Muscle layer of duodenum (tissue), 2 donors: ENCODE measurements around the gene MFSD6L.

Experiments
- H3K27ac ChIP-seq: one replicate; pipeline ENCODE4 v1.7.0; 2013; ENCODE audit warnings: mild to moderate bottlenecking, low read length
- H3K27me3 ChIP-seq: one replicate; pipeline ENCODE4 v1.7.0; 2013; ENCODE audit warnings: low read depth, mild to moderate bottlenecking, control low read depth, low read length
- H3K36me3 ChIP-seq, 2 donors: one replicate each; pipeline ENCODE4 v1.7.0; 2013; ENCODE audit warnings: low read length in 2 of 2, control low read depth in 1 of 2, mild to moderate bottlenecking in 1 of 2; ENCODE audit not compliant: insufficient read depth in 2 of 2, control insufficient read depth in 1 of 2
- H3K4me1 ChIP-seq, 2 donors: one replicate each; pipeline ENCODE4 v1.7.0; 2013; ENCODE audit warnings: low read length in 2 of 2, mild to moderate bottlenecking in 2 of 2, control low read depth in 1 of 2, moderate library complexity in 1 of 2; ENCODE audit not compliant: insufficient read depth in 2 of 2, control insufficient read depth in 1 of 2
- H3K4me3 ChIP-seq, 2 donors: one replicate each; pipeline ENCODE4 v1.7.0; 2013; ENCODE audit warnings: low read length in 2 of 2, low read depth in 1 of 2, mild to moderate bottlenecking in 1 of 2
- H3K9me3 ChIP-seq, 2 donors: one replicate each; pipeline ENCODE4 v1.7.0; 2013; ENCODE audit warnings: low read length in 2 of 2, control low read depth in 1 of 2, mild to moderate bottlenecking in 1 of 2; ENCODE audit not compliant: control insufficient read depth in 1 of 2
- donor health status: healthy.

Gene MFSD6L

DNA sequence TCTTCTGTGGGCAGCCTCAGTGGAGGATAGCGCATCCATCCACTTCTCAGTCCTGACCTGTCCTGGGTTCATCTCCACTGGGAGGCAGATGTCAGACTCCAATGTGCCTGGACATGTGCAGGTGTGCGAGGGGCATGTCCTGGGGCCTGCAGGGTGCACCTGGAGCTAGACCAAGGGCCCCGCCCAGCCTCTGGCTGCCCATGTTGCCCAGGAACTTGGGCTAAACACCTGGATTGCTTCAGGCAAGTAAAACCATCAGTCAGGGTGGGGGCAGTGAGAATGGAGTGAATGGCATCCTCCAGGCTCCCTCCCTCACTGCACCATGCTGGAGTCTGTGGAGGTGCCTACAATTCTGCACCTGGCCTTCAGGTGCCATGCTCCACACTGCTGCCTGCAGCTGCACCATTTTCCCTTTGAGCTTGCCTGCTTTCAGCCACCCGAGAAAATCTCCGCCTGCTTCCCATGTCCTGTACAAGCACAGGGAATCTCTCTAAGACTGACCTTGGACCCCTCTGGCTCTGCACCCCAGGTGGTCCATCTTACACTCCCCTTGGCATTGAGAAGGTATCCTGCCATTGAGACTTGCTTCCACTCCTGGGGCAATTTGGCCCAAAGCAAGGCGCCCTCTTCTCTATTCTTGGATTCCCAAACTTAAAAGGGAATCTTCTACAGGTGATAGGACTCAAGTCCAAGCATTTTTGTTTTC is 2.1 kb upstream of the MFSD6L start:
- Histone ChIP-seq H3K4me3 (no peak overlapping the region), H3K36me3 (no peaks in the 10 kb centered on the region), H3K27ac (no peak overlapping the region), H3K9me3 (no peaks in the 10 kb centered on the region), H3K4me1 (peaks cover 0 to 5% of the 10 kb centered on the region in 2 donors), H3K27me3 (no peaks in the 10 kb centered on the region)

DNA sequence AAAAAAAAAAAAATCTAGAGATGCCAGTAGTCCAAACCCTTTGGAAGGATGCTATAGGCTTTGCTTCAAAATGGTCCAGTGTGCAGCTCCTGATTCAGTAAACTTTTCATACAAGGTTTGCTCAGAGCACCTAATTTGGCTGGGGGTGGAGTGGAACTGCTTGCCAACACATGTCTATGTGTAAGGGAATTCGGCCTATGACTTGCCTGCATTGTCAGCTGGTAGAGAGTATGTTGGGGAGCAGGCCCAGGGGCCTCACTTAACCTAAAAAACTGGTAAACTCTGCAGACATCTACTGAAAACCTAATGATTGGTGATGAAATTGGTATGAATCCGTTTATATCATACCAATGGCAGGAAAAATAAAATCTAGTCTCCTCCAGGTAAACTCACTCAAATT is 1.5 kb upstream of the MFSD6L start:
- Histone ChIP-seq H3K4me1 (peaks cover 0 to 5% of the 10 kb centered on the region in 2 donors), H3K9me3 (no peaks in the 10 kb centered on the region), H3K4me3 (no peak overlapping the region), H3K27me3 (no peaks in the 10 kb centered on the region), H3K36me3 (no peaks in the 10 kb centered on the region), H3K27ac (no peak overlapping the region)

DNA sequence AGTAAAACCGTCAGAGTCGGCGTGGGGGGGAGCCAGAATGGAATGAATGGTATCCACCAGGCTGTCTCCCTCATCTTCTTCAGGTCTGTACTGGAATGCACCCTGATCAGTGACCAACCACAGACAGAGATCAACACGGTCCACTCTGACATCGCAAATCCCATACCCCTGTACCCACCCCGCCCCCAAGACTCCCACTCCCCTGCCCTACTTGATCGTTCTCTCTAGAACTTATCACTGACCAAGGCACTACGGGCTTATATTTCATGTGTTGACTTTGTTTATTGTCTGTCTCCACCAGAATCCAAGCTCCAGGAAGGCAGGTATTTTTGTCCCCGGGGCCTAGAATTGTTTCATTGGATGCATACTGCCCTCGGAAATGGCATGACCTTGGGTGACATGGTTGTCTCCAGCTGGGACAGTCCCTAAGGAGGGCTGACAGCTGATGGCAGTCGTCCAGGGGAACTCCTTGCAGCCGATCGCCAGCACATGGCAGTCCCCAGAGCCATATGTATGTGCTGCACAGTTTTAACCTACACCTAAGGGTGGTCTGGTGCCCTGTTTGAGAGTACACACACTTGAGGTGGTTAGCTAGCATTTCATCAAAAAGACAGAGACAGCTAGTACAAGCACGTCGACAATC is 526 bp upstream of the MFSD6L start:
- H3K27me3 ChIP-seq: no peaks in the 10 kb centered on the region
- H3K9me3 ChIP-seq: no peaks in the 10 kb centered on the region
- H3K27ac ChIP-seq: no peak overlapping the region
- peaks cover 0 to 5% of the 10 kb centered on the region in 2 donors for H3K4me1 ChIP-seq
- peak overlapping the region in 1 of 2 donors; percentile 30 for H3K4me3 ChIP-seq
- no peaks in the 10 kb centered on the region for H3K36me3 ChIP-seq

DNA sequence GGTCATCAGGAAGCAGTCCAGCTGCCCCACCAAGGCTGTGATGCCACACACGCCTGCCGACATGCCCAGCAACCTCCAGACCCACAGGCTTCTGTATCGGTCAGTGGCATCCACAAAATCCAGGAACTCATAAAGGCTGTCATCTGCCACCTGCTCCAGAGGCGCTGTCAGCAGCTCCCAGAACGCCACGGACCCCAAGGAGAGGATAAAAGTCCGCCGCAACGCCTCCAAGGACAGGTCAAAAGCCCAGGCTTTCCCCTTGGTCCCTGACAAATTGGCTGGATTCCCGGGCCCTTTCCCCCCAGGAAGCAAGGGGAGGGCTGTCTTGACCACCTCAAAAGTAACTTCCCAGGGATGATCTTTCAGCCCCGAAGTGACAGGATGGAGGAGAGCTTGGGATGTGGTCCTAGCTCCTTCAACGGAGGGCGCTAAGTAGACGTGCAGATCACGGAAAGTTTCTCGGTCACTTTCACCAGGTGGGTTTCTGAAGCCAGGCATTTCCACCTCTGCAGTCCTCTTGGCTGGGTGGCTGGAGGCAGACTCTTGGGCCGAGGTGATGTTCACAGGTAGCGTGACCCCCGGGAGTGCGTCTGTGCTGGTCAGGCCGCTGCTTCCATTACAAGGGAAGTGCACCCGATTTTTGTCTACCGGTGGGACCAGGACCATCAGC is 854 bp downstream of the MFSD6L start:
- peaks cover 0 to 5% of the 10 kb centered on the region in 2 donors for H3K4me1 ChIP-seq
- no peaks in the 10 kb centered on the region for H3K36me3 ChIP-seq
- no peaks in the 10 kb centered on the region for H3K27me3 ChIP-seq
- no peak overlapping the region for H3K27ac ChIP-seq
- no peak overlapping the region for H3K4me3 ChIP-seq
- no peaks in the 10 kb centered on the region for H3K9me3 ChIP-seq

DNA sequence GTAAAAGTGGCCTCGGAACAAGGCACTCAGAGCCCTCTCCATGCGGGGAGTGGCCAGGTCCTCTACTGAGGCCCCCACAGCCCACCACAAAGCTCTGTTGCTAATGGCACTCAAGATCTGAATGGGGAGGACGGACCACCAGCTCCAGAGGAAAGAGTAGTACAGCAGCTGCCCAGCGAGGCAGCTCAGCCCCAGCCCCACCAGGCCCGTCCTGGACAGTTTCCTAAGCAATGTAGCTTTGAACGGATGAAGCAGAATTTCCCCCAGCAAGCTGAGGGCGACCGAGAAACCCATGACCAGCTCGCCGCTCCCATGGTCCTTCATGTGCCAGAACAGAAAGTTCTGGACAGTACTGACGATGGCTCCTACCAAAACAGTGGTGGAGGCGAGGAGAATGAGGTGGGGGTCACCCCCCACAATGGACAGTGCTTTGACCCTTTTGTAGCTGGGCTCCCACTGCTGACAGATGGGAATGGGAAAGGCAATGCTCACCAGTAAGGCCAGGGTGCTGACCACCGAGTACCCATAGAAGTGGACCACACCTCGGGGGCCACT is 1.5 kb downstream of the MFSD6L start:
- no peaks in the 10 kb centered on the region for H3K9me3 ChIP-seq
- peaks cover 0 to 5% of the 10 kb centered on the region in 2 donors for H3K4me1 ChIP-seq
- H3K27me3 ChIP-seq: no peaks in the 10 kb centered on the region
- no peak overlapping the region for H3K27ac ChIP-seq
- H3K36me3 ChIP-seq: no peaks in the 10 kb centered on the region
- no peak overlapping the region for H3K4me3 ChIP-seq

DNA sequence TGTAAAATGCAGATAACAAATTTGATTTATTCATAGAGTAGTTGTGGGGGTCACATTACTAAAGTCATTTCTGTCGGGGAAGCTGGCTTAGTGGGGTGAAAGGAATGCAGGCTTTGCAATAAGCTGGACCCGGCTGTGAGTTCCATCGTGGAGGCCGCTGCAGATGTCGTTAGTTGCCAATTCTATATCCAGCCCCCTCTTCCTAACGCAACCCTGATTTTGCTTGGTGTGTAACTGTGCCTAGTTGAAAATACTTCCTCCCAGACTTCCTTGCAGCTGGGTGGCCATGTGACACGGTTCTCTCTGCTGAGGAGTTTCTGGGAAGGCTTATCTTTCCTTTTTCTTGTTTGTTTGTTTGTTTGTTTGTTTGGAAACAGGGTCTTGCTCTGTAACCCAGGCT is 4.5 kb downstream of the MFSD6L start:
- Histone ChIP-seq H3K4me1 (peaks cover 0 to 5% of the 10 kb centered on the region in 2 donors), H3K27ac (no peak overlapping the region), H3K36me3 (no peaks in the 10 kb centered on the region), H3K9me3 (peaks cover 0 to 3% of the 10 kb centered on the region in 2 donors), H3K4me3 (no peak overlapping the region), H3K27me3 (no peaks in the 10 kb centered on the region)

DNA sequence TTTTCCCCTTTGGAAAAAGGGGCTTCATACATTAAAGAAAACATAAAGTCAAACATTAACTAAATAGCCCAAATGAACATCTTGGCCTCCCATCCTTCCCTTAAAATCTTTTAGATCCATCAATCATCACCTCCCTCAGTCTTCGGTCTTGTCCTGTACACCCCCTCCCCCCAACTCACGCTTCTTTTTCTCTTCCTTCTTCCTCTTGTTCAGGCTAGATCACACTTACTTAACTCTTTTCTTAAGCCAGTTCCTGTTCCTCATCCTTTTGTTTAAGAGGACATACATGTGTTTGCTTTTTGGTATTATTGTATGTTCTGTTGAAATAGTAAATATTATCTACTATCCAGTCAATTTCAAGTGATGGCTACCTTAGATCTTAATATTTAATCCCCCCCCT is 5.5 kb downstream of the MFSD6L start:
- H3K36me3 ChIP-seq: no peaks in the 10 kb centered on the region
- H3K27ac ChIP-seq: no peak overlapping the region
- H3K4me1 ChIP-seq: no peaks in the 10 kb centered on the region
- no peak overlapping the region for H3K4me3 ChIP-seq
- H3K27me3 ChIP-seq: no peaks in the 10 kb centered on the region
- peaks cover 0 to 3% of the 10 kb centered on the region in 2 donors for H3K9me3 ChIP-seq

DNA sequence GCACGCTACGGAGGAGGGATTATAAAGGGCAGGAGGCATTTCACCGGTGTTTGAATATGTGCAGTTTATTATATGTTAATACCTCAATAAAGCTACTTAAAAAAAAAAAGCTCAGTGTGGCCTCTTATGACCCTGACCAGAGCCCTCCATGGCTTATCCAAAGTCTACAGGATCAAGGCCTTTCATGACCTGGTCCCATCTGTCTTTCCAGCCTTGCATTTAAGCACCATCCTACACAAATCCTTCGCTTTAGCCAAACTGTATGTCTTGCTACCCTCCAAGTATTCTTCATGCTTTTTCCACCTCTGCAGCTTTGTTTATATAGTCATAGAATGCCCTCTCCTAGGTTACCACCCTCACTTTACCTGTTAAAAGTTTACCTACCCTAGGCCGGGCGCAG is 6.5 kb downstream of the MFSD6L start:
- Histone ChIP-seq H3K9me3 (peaks cover 0 to 3% of the 10 kb centered on the region in 2 donors), H3K36me3 (no peaks in the 10 kb centered on the region), H3K4me1 (no peaks in the 10 kb centered on the region), H3K27ac (no peak overlapping the region), H3K27me3 (no peaks in the 10 kb centered on the region), H3K4me3 (no peak overlapping the region)

DNA sequence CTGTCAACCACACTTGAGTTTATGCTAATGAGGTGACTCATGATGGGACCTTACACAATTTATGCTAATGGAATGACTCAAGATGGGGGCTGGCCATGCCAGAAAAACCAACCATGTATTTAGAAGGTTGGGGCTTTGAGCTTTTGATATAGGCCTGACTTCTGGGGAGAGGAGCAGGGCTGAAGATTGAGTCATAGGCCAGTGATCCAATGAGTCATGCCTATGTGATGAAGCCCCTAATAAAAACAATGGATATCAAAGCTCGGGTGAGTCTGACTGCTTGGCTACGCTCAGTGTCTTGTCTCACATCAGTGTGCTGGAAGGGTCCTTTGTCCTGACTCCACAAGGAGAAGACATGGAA is 7.3 kb downstream of the MFSD6L start:
- Histone ChIP-seq H3K4me3 (no peak overlapping the region), H3K4me1 (no peaks in the 10 kb centered on the region), H3K27ac (no peak overlapping the region), H3K36me3 (no peaks in the 10 kb centered on the region), H3K9me3 (peaks cover 0 to 3% of the 10 kb centered on the region in 2 donors), H3K27me3 (no peaks in the 10 kb centered on the region)

DNA sequence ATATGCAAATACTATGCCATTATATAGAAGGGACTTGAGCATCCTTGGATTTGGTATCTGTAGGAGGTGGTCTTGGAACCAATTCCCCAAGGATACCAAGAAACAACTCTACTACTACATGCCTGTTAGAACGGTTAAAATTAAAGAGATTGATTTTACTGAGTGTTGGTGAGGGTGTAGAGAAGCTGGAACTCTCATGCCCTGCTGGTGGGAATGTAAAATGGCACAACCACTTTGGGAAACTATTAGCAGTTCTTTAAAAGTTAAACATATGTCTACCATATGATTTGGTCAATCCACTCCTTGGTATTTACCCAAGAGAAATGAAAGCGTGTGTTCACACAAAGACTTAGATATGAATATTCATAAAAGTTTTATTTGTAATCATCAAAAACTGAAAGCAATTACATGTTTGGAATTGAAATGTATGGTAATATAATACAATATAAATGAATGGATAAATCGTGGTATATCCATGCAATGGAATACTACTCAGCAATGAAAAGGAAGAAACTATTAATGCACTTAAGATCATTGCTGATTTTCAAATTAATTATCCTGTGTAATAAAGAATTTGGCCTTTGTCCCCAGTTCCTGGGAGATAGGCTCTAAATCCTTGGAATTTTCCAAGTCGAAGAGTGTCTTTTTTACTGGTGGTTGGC is 7.8 kb downstream of the MFSD6L start:
- no peaks in the 10 kb centered on the region for H3K36me3 ChIP-seq
- H3K4me1 ChIP-seq: no peaks in the 10 kb centered on the region
- no peak overlapping the region for H3K4me3 ChIP-seq
- H3K27me3 ChIP-seq: no peaks in the 10 kb centered on the region
- H3K27ac ChIP-seq: no peak overlapping the region
- H3K9me3 ChIP-seq: peaks cover 0 to 3% of the 10 kb centered on the region in 2 donors

DNA sequence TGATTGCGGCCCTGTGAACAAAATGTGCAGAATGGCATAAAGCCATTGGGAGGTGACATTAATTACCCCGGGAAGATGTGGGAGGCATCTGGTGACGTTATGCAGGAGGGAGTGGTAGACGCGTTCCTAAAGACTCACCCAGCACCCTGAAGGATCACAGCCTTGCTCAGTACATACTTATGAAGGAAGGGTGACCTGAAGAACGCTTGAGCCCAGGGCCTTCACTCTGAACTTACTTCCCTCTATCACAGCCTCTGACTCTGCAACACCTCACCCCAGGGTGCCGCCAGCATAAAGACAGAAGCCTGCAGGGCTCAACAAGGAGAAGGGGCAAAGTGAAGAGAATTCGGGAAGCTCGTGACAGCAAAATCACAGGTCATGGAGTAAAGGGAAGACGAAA is 9.4 kb downstream of the MFSD6L start:
- peaks cover 0 to 3% of the 10 kb centered on the region in 2 donors for H3K9me3 ChIP-seq
- H3K4me1 ChIP-seq: peaks cover 0 to 4% of the 10 kb centered on the region in 2 donors
- no peak overlapping the region for H3K4me3 ChIP-seq
- no peaks in the 10 kb centered on the region for H3K36me3 ChIP-seq
- H3K27me3 ChIP-seq: no peaks in the 10 kb centered on the region
- no peak overlapping the region for H3K27ac ChIP-seq
